ENCODE results near the gene CORO7.

DNA sequence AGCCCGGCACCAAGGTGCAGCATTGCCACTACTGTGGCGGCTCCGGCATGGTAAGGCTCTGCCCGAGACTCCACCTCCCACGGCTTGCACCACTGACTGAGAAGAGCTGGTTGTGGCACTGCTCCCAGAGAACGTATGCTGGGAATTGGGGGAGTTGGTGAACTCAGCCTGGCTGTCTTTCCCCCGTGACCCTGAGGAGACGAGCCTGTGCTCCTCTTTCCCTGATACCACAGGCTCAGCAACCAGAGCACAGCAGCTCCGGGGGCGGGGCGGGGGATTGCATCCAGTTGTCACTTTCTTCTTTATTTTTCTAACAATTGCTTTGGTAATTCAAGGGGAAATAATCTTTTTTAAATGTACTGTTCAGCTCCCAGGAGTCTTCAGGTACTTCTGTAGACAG lies 26.0 kb upstream of the CORO7 start:
- TF ChIP-seq, protein P1, sequence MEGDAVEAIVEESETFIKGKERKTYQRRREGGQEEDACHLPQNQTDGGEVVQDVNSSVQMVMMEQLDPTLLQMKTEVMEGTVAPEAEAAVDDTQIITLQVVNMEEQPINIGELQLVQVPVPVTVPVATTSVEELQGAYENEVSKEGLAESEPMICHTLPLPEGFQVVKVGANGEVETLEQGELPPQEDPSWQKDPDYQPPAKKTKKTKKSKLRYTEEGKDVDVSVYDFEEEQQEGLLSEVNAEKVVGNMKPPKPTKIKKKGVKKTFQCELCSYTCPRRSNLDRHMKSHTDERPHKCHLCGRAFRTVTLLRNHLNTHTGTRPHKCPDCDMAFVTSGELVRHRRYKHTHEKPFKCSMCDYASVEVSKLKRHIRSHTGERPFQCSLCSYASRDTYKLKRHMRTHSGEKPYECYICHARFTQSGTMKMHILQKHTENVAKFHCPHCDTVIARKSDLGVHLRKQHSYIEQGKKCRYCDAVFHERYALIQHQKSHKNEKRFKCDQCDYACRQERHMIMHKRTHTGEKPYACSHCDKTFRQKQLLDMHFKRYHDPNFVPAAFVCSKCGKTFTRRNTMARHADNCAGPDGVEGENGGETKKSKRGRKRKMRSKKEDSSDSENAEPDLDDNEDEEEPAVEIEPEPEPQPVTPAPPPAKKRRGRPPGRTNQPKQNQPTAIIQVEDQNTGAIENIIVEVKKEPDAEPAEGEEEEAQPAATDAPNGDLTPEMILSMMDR (IDR thresholded peaks at IDR 0.05): no peak
- TF ChIP-seq POLR2A (IDR thresholded peaks at IDR 0.05): no peak
